ENCODE measurements around the gene CCL26. TPM values are rescaled to one million over a fixed set of nuclear protein-coding genes. Genes with fewer than 3 reads are reported as not detected.

The CCL26 gene
- polyA plus RNA-seq, 2 of the 4 experiments (the other 2 are of a cell fraction) = 2.5 to 11.6 TPM

DNA sequence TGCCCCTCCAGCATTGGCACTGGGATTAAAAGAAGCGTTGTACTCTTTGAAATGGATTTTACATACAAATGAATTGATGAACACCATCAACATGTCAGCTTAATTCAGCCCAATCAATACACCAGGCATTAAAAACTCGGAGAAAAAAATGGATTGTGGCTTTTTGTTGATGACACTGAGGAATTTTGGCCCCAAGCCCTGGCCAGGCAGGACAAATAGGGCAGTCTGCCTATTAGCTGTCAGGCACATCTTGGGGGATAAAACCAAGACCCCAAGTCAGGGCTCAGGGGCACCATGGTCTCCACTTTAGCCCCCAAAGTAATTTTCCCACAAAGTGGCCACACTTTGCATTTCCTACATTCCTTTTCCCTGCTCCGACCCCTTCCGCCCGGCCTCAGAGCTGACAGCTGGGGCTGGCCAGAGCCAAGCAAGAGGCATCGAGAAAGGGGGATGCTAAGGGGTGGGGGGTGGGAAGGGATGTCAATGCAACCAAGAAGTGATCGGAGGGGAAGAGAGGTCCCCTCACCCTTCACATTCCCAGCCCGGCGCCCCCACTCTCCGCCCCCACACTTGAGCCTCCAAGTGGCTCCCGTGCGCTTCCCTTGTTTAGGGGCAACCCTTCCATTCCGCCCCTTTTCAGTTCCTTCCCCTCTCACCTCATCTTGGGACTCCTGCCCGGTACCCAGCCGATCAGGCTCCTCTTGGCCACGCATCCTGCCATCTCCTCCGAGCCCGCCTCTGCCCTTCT lies 34.0 kb downstream of the CCL26 start:
- H3K9me3 ChIP-seq = no peaks in the 10 kb centered on the region
- POLR2A ChIA-PET = no interaction called here
- no peak for TF ChIP-seq ZSCAN20 (CRISPR knock-in tag; IDR thresholded peaks at IDR 0.05)
- TF ChIP-seq, protein P1, sequence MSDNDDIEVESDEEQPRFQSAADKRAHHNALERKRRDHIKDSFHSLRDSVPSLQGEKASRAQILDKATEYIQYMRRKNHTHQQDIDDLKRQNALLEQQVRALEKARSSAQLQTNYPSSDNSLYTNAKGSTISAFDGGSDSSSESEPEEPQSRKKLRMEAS (IDR thresholded peaks at IDR 0.05) = no peak
- no peak for TF ChIP-seq RNF2 (IDR thresholded peaks at IDR 0.05; ENCODE audit: borderline replicate concordance, low read depth)
- TF ChIP-seq HDAC2 (IDR thresholded peaks at IDR 0.05) = no peak
- TF ChIP-seq EP300 (IDR thresholded peaks at IDR 0.05) = no peak
- CTCF ChIA-PET = interaction anchor here (0.8 to 2.7 kb wide), 5 partner anchors 9 to 78 kb away, joined by 3 to 15 read pairs (median 4); no protein-coding TSS in a partner anchor
- peaks cover 53% of the 10 kb centered on the region for H3K4me1 ChIP-seq
- peak overlapping the region; percentile 94 for H3K4me2 ChIP-seq
- peak overlapping the region; percentile 97 for H3K4me3 ChIP-seq
- FAIRE-seq = no peak
- H3K27ac ChIP-seq = peak overlapping the region; percentile 91
- peak; percentile 1 to 4; a peak in 2 of 6 replicates for ATAC-seq
- 18% methylated on average over 18 of the region's 18 CpGs for WGBS (ENCODE audit: missing lambda C conversion rate)
- DNase-seq (ENCODE audit: low read depth in 1 of 2, low spot score in 1 of 2) = no peak

DNA sequence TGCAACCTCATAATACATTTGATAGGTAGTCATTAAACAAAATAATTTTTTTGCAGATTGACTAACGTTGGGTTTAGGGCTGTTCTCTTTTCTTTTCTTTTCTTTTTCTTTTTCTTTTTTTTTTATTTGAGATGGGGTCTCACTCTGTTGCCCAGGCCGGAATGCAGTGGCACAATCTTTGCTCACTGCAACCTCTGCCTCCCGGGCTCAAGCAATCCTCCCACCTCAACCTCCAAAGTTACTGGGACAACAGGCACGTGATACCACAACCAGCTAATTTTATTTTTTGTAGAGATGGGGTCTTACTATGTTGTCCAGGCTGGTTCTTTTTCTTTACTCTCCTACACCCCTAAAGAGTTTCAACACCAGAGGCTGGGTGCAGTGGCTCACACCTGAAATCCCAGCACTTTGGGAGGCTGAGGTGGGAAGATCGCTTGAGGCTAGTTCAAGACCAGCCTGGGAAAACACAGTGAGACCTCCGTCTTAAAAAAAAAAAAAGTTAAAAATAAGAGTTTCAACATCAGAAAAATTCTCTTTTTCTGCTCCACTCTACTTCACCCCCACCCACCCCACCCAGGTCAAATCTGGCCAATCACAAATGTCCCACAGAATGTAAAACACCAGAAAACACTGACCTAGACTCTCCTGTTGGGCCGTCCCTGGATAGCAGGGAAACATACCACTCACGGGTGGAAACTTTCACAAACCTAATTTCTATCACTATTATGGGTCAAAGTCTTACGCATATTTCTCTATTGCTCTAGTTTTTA lies 36.2 kb downstream of the CCL26 start:
- TF ChIP-seq RAD21 (conservative IDR thresholded peaks at IDR 0.05 in 1 of 2, IDR thresholded peaks at IDR 0.05 in 1 of 2) (no peak), JUNB (IDR thresholded peaks at IDR 0.05) (no peak), KDM5A (IDR thresholded peaks at IDR 0.05) (no peak), ZFP36 (IDR thresholded peaks at IDR 0.05; ENCODE audit: borderline replicate concordance, partially characterized antibody) (no peak), NR3C1 (IDR thresholded peaks at IDR 0.05) (no peak), SMC3 (IDR thresholded peaks at IDR 0.05) (no peak), RARB (CRISPR knock-in tag; IDR thresholded peaks at IDR 0.05) (no peak), RNF2 (IDR thresholded peaks at IDR 0.05; ENCODE audit: borderline replicate concordance, low read depth) (no peak), HEYL (CRISPR knock-in tag; IDR thresholded peaks at IDR 0.05) (no peak), POLR2AphosphoS2 (conservative IDR thresholded peaks at IDR 0.05; ENCODE audit: low read length) (no peak), ZC3H11A (IDR thresholded peaks at IDR 0.05) (no peak), GATA3 (IDR thresholded peaks at IDR 0.05; ENCODE audit: borderline replicate concordance) (no peak), KDM1A (IDR thresholded peaks at IDR 0.05; ENCODE audit: low read depth) (no peak)
- TF ChIP-seq, protein P2, sequence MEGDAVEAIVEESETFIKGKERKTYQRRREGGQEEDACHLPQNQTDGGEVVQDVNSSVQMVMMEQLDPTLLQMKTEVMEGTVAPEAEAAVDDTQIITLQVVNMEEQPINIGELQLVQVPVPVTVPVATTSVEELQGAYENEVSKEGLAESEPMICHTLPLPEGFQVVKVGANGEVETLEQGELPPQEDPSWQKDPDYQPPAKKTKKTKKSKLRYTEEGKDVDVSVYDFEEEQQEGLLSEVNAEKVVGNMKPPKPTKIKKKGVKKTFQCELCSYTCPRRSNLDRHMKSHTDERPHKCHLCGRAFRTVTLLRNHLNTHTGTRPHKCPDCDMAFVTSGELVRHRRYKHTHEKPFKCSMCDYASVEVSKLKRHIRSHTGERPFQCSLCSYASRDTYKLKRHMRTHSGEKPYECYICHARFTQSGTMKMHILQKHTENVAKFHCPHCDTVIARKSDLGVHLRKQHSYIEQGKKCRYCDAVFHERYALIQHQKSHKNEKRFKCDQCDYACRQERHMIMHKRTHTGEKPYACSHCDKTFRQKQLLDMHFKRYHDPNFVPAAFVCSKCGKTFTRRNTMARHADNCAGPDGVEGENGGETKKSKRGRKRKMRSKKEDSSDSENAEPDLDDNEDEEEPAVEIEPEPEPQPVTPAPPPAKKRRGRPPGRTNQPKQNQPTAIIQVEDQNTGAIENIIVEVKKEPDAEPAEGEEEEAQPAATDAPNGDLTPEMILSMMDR (IDR thresholded peaks at IDR 0.05) = no peak
- TF ChIP-seq, protein P3, sequence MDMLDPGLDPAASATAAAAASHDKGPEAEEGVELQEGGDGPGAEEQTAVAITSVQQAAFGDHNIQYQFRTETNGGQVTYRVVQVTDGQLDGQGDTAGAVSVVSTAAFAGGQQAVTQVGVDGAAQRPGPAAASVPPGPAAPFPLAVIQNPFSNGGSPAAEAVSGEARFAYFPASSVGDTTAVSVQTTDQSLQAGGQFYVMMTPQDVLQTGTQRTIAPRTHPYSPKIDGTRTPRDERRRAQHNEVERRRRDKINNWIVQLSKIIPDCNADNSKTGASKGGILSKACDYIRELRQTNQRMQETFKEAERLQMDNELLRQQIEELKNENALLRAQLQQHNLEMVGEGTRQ (IDR thresholded peaks at IDR 0.05) = no peak
- 92% methylated on average over 9 of the region's 9 CpGs for WGBS (ENCODE audit: missing lambda C conversion rate)
- ATAC-seq (no peak), DNase-seq (ENCODE audit: low read depth in 1 of 2, low spot score in 1 of 2) (no peak), FAIRE-seq (no peak)
- no peak overlapping the region for H3K4me3 ChIP-seq
- H3K9me3 ChIP-seq = no peaks in the 10 kb centered on the region
- peaks cover 60% of the 10 kb centered on the region for H3K4me1 ChIP-seq
- H3K27ac ChIP-seq = peak overlapping the region; percentile 52 to 79; a peak in 4 of 6 replicates
- ChIA-PET POLR2A (no interaction called here), CTCF (interaction anchor here (0.6 to 1.1 kb wide), 2 partner anchors 8 to 92 kb away, joined by 3 to 4 read pairs; no protein-coding TSS in a partner anchor)
- no peak overlapping the region for H3K4me2 ChIP-seq
